ENCODE data around the gene ABHD12B. TPM values are rescaled to one million over a fixed set of nuclear protein-coding genes. Genes with fewer than 3 reads are reported as not detected.

The ABHD12B gene
- not detected for total RNA-seq
- polyA plus RNA-seq (2013, experiment 1 of 2), result 0.09 TPM
- polyA plus RNA-seq (2013, experiment 2 of 2), result 0.14 TPM
- 0 to 0.13 (median 0) reads per million in 172 experiments for total RNA-seq

- TF ChIP-seq CTCF (IDR thresholded peaks at IDR 0.05), result no peak
- Histone ChIP-seq H3K9me3 (ENCODE audit: control insufficient read depth in 1 of 2, insufficient read depth in 1 of 2, low read length in 2 of 2) (no peaks in the 10 kb centered on the region), H3K27me3 (ENCODE audit: control insufficient read depth in 1 of 2, insufficient read depth in 2 of 2, low read length in 2 of 2) (peaks cover 24 to 48% of the 10 kb centered on the region in 2 experiments), H3K27ac (ENCODE audit: low read depth in 1 of 2, low read length in 2 of 2) (no peak within 1 kb of the TSS), H3K36me3 (ENCODE audit: insufficient read depth, low read length) (no peaks in the 10 kb centered on the region), H3K4me3 (ENCODE audit: low read length) (no peak within 1 kb of the TSS), H3K4me1 (ENCODE audit: insufficient read depth, low read length) (peaks cover 26% of the 10 kb centered on the region)
- POLR2A ChIA-PET, result no interaction called here
- Mint-ChIP-seq H3K27me3 (peaks cover 70% of the 10 kb centered on the region), H3K36me3 (ENCODE audit: low read depth) (no peaks in the 10 kb centered on the region), H3K4me3 (no peak within 1 kb of the TSS), H3K27ac (no peak within 1 kb of the TSS), H3K4me1 (ENCODE audit: low read depth) (peaks cover 41% of the 10 kb centered on the region), H3K9me3 (no peaks in the 10 kb centered on the region)
- DNase-seq, result no peak
- CTCF ChIA-PET, result interaction anchor here (1.1 kb wide), 1 partner anchor 12 kb away, joined by 5 read pairs; no protein-coding TSS in a partner anchor
- no peak for ATAC-seq (ENCODE audit: poor library complexity)
- intact Hi-C loops (cut with DNase I, micrococcal nuclease), result no loop called here
Observed at GRCh38 chr14:50871914-50872732, at the start of gene ABHD12B. Gene ABHD12B, plus strand, starts transcription at chr14:50872053. Its CDS starts 122 bp downstream, at chr14:50872175.

- H3K4me3 ChIP-seq (ENCODE audit: low read length), result no peak overlapping the region
- ATAC-seq (ENCODE audit: poor library complexity), result peak; percentile 45
- peak in 2 of 14 experiments; percentile 32 to 34 for DNase-seq
- H3K27ac Mint-ChIP-seq, result peak overlapping the region; percentile 85
- CTCF ChIA-PET, result interaction anchor here (1.0 to 4.3 kb wide), 6 partner anchors 9 to 49 kb away, joined by 3 to 23 read pairs (median 4); partner anchors contain the start of gene NIN
- no peaks in the 10 kb centered on the region for H3K27me3 Mint-ChIP-seq
- H3K36me3 Mint-ChIP-seq (ENCODE audit: low read depth), result peaks cover 26% of the 10 kb centered on the region
- no peaks in the 10 kb centered on the region for H3K9me3 Mint-ChIP-seq
- intact Hi-C loops (cut with DNase I, micrococcal nuclease), result loop anchor here (1.0 to 10.0 kb wide), 3 partner anchors 8 to 588 kb away; partner anchors contain the start of gene SOS2 (in 1 of the 2)
- H3K4me3 Mint-ChIP-seq, result peak overlapping the region; percentile 73
- H3K9me3 ChIP-seq (ENCODE audit: control insufficient read depth in 1 of 2, insufficient read depth in 1 of 2, low read length in 2 of 2), result no peaks in the 10 kb centered on the region
- H3K4me1 ChIP-seq (ENCODE audit: insufficient read depth, low read length), result peaks cover 58% of the 10 kb centered on the region
- TF ChIP-seq CTCF (IDR thresholded peaks at IDR 0.05), result no peak
- peak overlapping the region; percentile 40 to 78 for H3K27ac ChIP-seq (ENCODE audit: low read depth in 1 of 2, low read length in 2 of 2)
- no peaks in the 10 kb centered on the region for H3K27me3 ChIP-seq (ENCODE audit: control insufficient read depth in 1 of 2, insufficient read depth in 2 of 2, low read length in 2 of 2)
- peaks cover 92% of the 10 kb centered on the region for H3K4me1 Mint-ChIP-seq (ENCODE audit: low read depth)
- H3K36me3 ChIP-seq (ENCODE audit: insufficient read depth, low read length), result peaks cover 7% of the 10 kb centered on the region
- POLR2A ChIA-PET, result interaction anchor here (0.7 to 4.0 kb wide), 16 partner anchors 8 to 226 kb away, joined by 3 to 46 read pairs (median 4); partner anchors contain the start of gene NIN
Observed at GRCh38 chr14:50822501-50823042, 49.3 kb upstream of the ABHD12B start.

- peak overlapping the region; percentile 11 for H3K4me3 ChIP-seq (ENCODE audit: low read length)
- Mint-ChIP-seq H3K27me3 (no peaks in the 10 kb centered on the region), H3K27ac (peak overlapping the region; percentile 85), H3K4me1 (ENCODE audit: low read depth) (peaks cover 95% of the 10 kb centered on the region), H3K4me3 (peak overlapping the region; percentile 73), H3K9me3 (no peaks in the 10 kb centered on the region), H3K36me3 (ENCODE audit: low read depth) (peaks cover 26% of the 10 kb centered on the region)
- intact Hi-C loops (cut with DNase I, micrococcal nuclease), result loop anchor here (5.0 to 10.0 kb wide), 2 partner anchors 36 to 588 kb away; partner anchors contain the start of gene SOS2 (in 1 of the 2)
- H3K27ac ChIP-seq (ENCODE audit: low read depth in 1 of 2, low read length in 2 of 2), result peak overlapping the region; percentile 66 to 78
- ChIA-PET POLR2A (interaction anchor here (0.7 to 4.0 kb wide), 14 partner anchors 8 to 227 kb away, joined by 3 to 46 read pairs (median 6); partner anchors contain the start of gene NIN), CTCF (interaction anchor here (1.0 to 4.3 kb wide), 5 partner anchors 8 to 46 kb away, joined by 3 to 23 read pairs (median 4); partner anchors contain the start of gene NIN)
- DNase-seq (peak in 1 of 14 experiments; percentile 23), ATAC-seq (ENCODE audit: poor library complexity) (peak; percentile 8)
- H3K9me3 ChIP-seq (ENCODE audit: control insufficient read depth in 1 of 2, insufficient read depth in 1 of 2, low read length in 2 of 2), result no peaks in the 10 kb centered on the region
- no peak for TF ChIP-seq CTCF (IDR thresholded peaks at IDR 0.05)
- peaks cover 6% of the 10 kb centered on the region for H3K36me3 ChIP-seq (ENCODE audit: insufficient read depth, low read length)
- no peaks in the 10 kb centered on the region for H3K27me3 ChIP-seq (ENCODE audit: control insufficient read depth in 1 of 2, insufficient read depth in 2 of 2, low read length in 2 of 2)
- H3K4me1 ChIP-seq (ENCODE audit: insufficient read depth, low read length), result peaks cover 56% of the 10 kb centered on the region
Observed at GRCh38 chr14:50823051-50823761, 48.6 kb upstream of the ABHD12B start.

All from CD4-positive, alpha-beta T cell (primary cell).